GM12878 (cell line): ENCODE measurements around the gene HES7. TPM values are rescaled to one million over a fixed set of nuclear protein-coding genes. Genes with fewer than 3 reads are reported as not detected.

Source experiments
- CHD1 ChIP-seq: IDR thresholded peaks from 2 replicates; pipeline ENCODE4 v1.6.1; 2012; ENCODE audit warnings: low read depth, low read length, improper control_type of control experiment
- CREB1 ChIP-seq: IDR thresholded peaks from 2 replicates; pipeline ENCODE4 v1.6.1; 2012; ENCODE audit warnings: low read depth, mild to moderate bottlenecking, inconsistent platforms
- KAT2A ChIP-seq: conservative IDR thresholded peaks from 2 replicates; pipeline ENCODE4 v1.6.1; 2011; ENCODE audit warnings: low read depth, low read length; ENCODE audit not compliant: control insufficient read depth
- MEF2A ChIP-seq: IDR thresholded peaks from 2 replicates; pipeline ENCODE4 v1.6.1; 2011; ENCODE audit warnings: low read depth, mild to moderate bottlenecking, low read length, moderate library complexity; ENCODE audit not compliant: insufficient read depth
- MTA2 ChIP-seq: fragments of 450-650 bp; IDR thresholded peaks from 2 replicates; pipeline ENCODE4 v1.6.1; 2016; ENCODE audit warnings: low read depth, mild to moderate bottlenecking, moderate library complexity
- MYB ChIP-seq: fragments of 150-350 bp; IDR thresholded peaks from 2 replicates; pipeline ENCODE4 v1.6.1; 2014; ENCODE audit warnings: mild to moderate bottlenecking, low read depth, low read length, borderline replicate concordance
- NFXL1 ChIP-seq: fragments of 450-650 bp; IDR thresholded peaks from 2 replicates; pipeline ENCODE4 v1.6.1; 2017; ENCODE audit warnings: antibody characterized with exemption, mild to moderate bottlenecking, borderline replicate concordance
- PRDM15 ChIP-seq: fragments of 450-650 bp; formaldehyde crosslinking; IDR thresholded peaks from 2 replicates; pipeline ENCODE4 v1.4.0; 2020; ENCODE audit warnings: mild to moderate bottlenecking, moderate library complexity
- RUNX3 ChIP-seq: IDR thresholded peaks from 2 replicates; pipeline ENCODE4 v1.6.1; 2012; ENCODE audit warnings: low read length, inconsistent platforms
- TCF7 ChIP-seq: IDR thresholded peaks from 2 replicates; pipeline ENCODE4 v1.6.1; 2014; ENCODE audit warnings: antibody characterized with exemption, borderline replicate concordance
- ZNF274 ChIP-seq: IDR thresholded peaks from one replicate; pipeline ENCODE4 v1.8.0; 2011; ENCODE audit not compliant: insufficient read length, insufficient read depth
- polyA plus RNA-seq, 11 experiments: library from polyadenylated mRNA; depleted of rRNA in 4 of 11; unstranded in 6 of 11; stranded (reverse) in 5 of 11; fragments of >200 nt; fragmentation: Nextera tagmentation in 4 of 11; fragmentation: Illumina TruSeq in 1 of 11; extraction: Ambion mirVana in 4 of 11; extraction: Trizol in 1 of 11; gene quantifications; 1 replicate in 1 of 11; 2 replicates in 10 of 11; pipeline versions ENCODE4 v1.2.1 to v1.2.3, GENCODE V29; 2011 to 2016; ENCODE audit warnings: inconsistent platforms in 2 of 11, missing spikeins in 2 of 11, low read depth in 1 of 11
- total RNA-seq, 4 experiments: library from RNA; depleted of rRNA in 3 of 4; stranded (reverse); fragments of >200 nt in 3 of 4; fragmentation: Illumina TruSeq in 1 of 4; extraction: Trizol in 1 of 4; gene quantifications; 2 replicates each; pipeline versions ENCODE4 v1.2.1 to v1.2.3, GENCODE V29; 2013 to 2021
- TF ChIP-seq, protein P1 (sequence below): IDR thresholded peaks from 2 replicates; pipeline ENCODE4 v1.6.1; 2011; ENCODE audit warnings: low read depth, mild to moderate bottlenecking, low read length, moderate library complexity, borderline replicate concordance; ENCODE audit errors: extremely low read depth
- TF ChIP-seq, protein P2 (sequence below): fragments of 450-650 bp; conservative IDR thresholded peaks from 2 replicates; pipeline ENCODE4 v1.6.1; 2017; ENCODE audit warnings: mild to moderate bottlenecking, moderate library complexity
- TF ChIP-seq, protein P3 (sequence below): fragments of 450-650 bp; IDR thresholded peaks from 2 replicates; pipeline ENCODE4 v1.6.1; 2017; ENCODE audit warnings: mild to moderate bottlenecking, moderate library complexity
- TF ChIP-seq, protein P4 (sequence below): fragments of 450-650 bp; IDR thresholded peaks from 2 replicates; pipeline ENCODE4 v1.6.1; 2017; ENCODE audit warnings: borderline replicate concordance

Gene HES7
- total and polyA plus RNA-seq, 10 of the 15 experiments (the other 5 are each of a cell fraction or from before 2014, with no cell fraction given), result 0.07 to 1.3 (median 0.63) TPM; not detected in 4

DNA sequence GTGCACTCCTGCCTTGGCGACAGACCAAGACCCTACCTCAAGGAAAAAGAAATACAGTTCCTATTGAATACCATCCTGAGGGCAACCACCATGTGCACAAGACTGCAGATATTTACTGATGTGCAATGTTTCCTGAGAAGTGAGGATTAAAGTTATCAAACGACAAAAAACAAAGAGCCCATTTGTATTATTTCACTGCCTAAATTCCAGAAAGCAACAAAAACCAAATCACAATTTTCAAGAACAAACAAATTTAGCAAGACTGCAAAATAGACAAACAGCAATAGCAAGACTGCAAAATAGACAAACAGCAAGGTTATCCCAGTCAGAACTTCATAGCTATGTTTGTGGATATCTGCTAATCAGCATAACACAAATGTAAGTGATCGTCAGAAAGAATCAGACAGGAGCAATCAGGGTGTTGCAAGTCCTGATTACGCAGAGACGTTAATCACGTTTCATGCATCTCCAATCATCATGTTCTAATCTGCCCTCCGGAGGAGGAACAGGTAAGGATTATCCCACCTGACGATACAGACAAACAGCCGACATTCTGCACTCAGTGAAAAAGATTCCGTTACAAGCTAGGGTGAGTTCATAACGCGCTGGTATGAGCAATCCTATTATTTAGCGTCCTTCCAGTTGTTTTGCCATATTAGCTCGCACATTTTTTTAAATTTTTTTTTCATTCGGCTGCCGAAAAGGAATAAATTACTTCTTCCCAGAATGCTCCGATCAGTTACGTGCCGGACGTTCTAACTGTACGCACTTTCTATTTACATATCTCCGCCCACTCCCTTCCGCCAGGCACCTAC lies 49.4 kb upstream of the HES7 start (continued):
- TF ChIP-seq, protein P1, sequence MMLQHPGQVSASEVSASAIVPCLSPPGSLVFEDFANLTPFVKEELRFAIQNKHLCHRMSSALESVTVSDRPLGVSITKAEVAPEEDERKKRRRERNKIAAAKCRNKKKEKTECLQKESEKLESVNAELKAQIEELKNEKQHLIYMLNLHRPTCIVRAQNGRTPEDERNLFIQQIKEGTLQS, result no peak
- no peak; the same call in none of the 2 replicates for TF ChIP-seq MTA2
- TF ChIP-seq ZNF274, result no peak
- TF ChIP-seq TCF7, result peak; percentile 93
- peak; percentile 98 for TF ChIP-seq PRDM15
- TF ChIP-seq CREB1, result peak; percentile 78
- TF ChIP-seq, protein P2, sequence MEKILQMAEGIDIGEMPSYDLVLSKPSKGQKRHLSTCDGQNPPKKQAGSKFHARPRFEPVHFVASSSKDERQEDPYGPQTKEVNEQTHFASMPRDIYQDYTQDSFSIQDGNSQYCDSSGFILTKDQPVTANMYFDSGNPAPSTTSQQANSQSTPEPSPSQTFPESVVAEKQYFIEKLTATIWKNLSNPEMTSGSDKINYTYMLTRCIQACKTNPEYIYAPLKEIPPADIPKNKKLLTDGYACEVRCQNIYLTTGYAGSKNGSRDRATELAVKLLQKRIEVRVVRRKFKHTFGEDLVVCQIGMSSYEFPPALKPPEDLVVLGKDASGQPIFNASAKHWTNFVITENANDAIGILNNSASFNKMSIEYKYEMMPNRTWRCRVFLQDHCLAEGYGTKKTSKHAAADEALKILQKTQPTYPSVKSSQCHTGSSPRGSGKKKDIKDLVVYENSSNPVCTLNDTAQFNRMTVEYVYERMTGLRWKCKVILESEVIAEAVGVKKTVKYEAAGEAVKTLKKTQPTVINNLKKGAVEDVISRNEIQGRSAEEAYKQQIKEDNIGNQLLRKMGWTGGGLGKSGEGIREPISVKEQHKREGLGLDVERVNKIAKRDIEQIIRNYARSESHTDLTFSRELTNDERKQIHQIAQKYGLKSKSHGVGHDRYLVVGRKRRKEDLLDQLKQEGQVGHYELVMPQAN, result peak; percentile 86
- peak; percentile 98 for TF ChIP-seq MEF2A
- TF ChIP-seq, protein P3, sequence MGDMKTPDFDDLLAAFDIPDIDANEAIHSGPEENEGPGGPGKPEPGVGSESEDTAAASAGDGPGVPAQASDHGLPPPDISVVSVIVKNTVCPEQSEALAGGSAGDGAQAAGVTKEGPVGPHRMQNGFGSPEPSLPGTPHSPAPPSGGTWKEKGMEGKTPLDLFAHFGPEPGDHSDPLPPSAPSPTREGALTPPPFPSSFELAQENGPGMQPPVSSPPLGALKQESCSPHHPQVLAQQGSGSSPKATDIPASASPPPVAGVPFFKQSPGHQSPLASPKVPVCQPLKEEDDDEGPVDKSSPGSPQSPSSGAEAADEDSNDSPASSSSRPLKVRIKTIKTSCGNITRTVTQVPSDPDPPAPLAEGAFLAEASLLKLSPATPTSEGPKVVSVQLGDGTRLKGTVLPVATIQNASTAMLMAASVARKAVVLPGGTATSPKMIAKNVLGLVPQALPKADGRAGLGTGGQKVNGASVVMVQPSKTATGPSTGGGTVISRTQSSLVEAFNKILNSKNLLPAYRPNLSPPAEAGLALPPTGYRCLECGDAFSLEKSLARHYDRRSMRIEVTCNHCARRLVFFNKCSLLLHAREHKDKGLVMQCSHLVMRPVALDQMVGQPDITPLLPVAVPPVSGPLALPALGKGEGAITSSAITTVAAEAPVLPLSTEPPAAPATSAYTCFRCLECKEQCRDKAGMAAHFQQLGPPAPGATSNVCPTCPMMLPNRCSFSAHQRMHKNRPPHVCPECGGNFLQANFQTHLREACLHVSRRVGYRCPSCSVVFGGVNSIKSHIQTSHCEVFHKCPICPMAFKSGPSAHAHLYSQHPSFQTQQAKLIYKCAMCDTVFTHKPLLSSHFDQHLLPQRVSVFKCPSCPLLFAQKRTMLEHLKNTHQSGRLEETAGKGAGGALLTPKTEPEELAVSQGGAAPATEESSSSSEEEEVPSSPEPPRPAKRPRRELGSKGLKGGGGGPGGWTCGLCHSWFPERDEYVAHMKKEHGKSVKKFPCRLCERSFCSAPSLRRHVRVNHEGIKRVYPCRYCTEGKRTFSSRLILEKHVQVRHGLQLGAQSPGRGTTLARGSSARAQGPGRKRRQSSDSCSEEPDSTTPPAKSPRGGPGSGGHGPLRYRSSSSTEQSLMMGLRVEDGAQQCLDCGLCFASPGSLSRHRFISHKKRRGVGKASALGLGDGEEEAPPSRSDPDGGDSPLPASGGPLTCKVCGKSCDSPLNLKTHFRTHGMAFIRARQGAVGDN, result peak; percentile 100
- no peak for TF ChIP-seq CHD1
- TF ChIP-seq KAT2A, result peak; percentile 88
- TF ChIP-seq NFXL1, result 0 out of 2 replicates have a peak, but pooled peaks have one; percentile 36
- TF ChIP-seq, protein P4, sequence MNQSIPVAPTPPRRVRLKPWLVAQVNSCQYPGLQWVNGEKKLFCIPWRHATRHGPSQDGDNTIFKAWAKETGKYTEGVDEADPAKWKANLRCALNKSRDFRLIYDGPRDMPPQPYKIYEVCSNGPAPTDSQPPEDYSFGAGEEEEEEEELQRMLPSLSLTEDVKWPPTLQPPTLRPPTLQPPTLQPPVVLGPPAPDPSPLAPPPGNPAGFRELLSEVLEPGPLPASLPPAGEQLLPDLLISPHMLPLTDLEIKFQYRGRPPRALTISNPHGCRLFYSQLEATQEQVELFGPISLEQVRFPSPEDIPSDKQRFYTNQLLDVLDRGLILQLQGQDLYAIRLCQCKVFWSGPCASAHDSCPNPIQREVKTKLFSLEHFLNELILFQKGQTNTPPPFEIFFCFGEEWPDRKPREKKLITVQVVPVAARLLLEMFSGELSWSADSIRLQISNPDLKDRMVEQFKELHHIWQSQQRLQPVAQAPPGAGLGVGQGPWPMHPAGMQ, result peak; percentile 46; the same call in 1 of the 2 replicates
- TF ChIP-seq MYB, result peak; percentile 82; the same call in 1 of the 2 replicates
- TF ChIP-seq RUNX3, result peak; percentile 84
